Embryonic facial prominence (tissue), 1 donor: ENCODE measurements around the gene LRRC49.

Source experiments
- DNase-seq: peaks from one replicate; pipeline ENCODE4 v3.0.0-alpha.2; 2016; ENCODE audit errors: extremely low spot score

Gene LRRC49

GRCh38 chr15:71052356-71052755 lies 159.7 kb downstream of the LRRC49 start:
- DNase-seq = no peak

- DNase-seq = no peak
Measured at GRCh38 chr15:71054286-71054952, 161.8 kb downstream of the LRRC49 start.

GRCh38 chr15:71055461-71055860 lies 162.8 kb downstream of the LRRC49 start:
- no peak for DNase-seq

GRCh38 chr15:71056111-71056510 lies 163.5 kb downstream of the LRRC49 start:
- DNase-seq = no peak

GRCh38 chr15:71057143-71057542 lies 164.5 kb downstream of the LRRC49 start:
- no peak for DNase-seq

- DNase-seq = no peak
Measured at GRCh38 chr15:71057581-71057980, 165.0 kb downstream of the LRRC49 start.

GRCh38 chr15:71060983-71061382 lies 168.4 kb downstream of the LRRC49 start:
- DNase-seq = no peak

- DNase-seq = no peak
Measured at GRCh38 chr15:71066983-71067382, 174.4 kb downstream of the LRRC49 start.

GRCh38 chr15:71069693-71070092 lies 177.1 kb downstream of the LRRC49 start:
- DNase-seq = no peak

- DNase-seq = no peak
Measured at GRCh38 chr15:71071529-71071928, 178.9 kb downstream of the LRRC49 start.

GRCh38 chr15:71072423-71072822 lies 179.8 kb downstream of the LRRC49 start:
- no peak for DNase-seq

- no peak for DNase-seq
Measured at GRCh38 chr15:71078506-71079207, 186.0 kb downstream of the LRRC49 start.

GRCh38 chr15:71079208-71080044 lies 186.8 kb downstream of the LRRC49 start:
- DNase-seq = no peak

GRCh38 chr15:71080166-71080565 lies 187.5 kb downstream of the LRRC49 start:
- DNase-seq = no peak

- no peak for DNase-seq
Measured at GRCh38 chr15:71080705-71081104, 188.1 kb downstream of the LRRC49 start.

GRCh38 chr15:71082803-71083202 lies 190.2 kb downstream of the LRRC49 start:
- no peak for DNase-seq

GRCh38 chr15:71083349-71083748 lies 190.7 kb downstream of the LRRC49 start:
- DNase-seq = no peak

GRCh38 chr15:71084264-71084663 lies 191.6 kb downstream of the LRRC49 start:
- no peak for DNase-seq

GRCh38 chr15:71085809-71086208 lies 193.2 kb downstream of the LRRC49 start:
- no peak for DNase-seq

GRCh38 chr15:71088155-71088554 lies 195.5 kb downstream of the LRRC49 start:
- DNase-seq = no peak

- DNase-seq = no peak
Measured at GRCh38 chr15:71088683-71089082, 196.1 kb downstream of the LRRC49 start.

- no peak for DNase-seq
Measured at GRCh38 chr15:71089801-71090200, 197.2 kb downstream of the LRRC49 start.

GRCh38 chr15:71091601-71092000 lies 199.0 kb downstream of the LRRC49 start:
- DNase-seq = no peak
